K562 (cell line): ENCODE measurements around the gene ADAD1. TPM values are rescaled to one million over a fixed set of nuclear protein-coding genes. Genes with fewer than 3 reads are reported as not detected.

Experiments
- C11orf30 ChIP-seq: fragments of 450-650 bp; IDR thresholded peaks from 2 replicates; pipeline ENCODE4 v1.6.1; 2016; ENCODE audit warnings: low read depth, mild to moderate bottlenecking
- ZNF316 ChIP-seq: fragments of 450-650 bp; IDR thresholded peaks from 2 replicates; pipeline ENCODE4 v1.6.1; 2016
- polyA plus RNA-seq, 8 experiments: library from polyadenylated mRNA; depleted of rRNA in 4 of 8; stranded (reverse) in 5 of 8; unstranded in 3 of 8; fragments of >200 nt; fragmentation: Nextera tagmentation in 2 of 8; fragmentation: Illumina TruSeq in 1 of 8; extraction: Ambion mirVana in 2 of 8; extraction: Trizol in 1 of 8; gene quantifications; 2 replicates each; pipeline versions ENCODE4 v1.2.1 to v1.2.3, GENCODE V29; 2011 to 2014; ENCODE audit warnings: inconsistent platforms in 1 of 8, missing spikeins in 1 of 8
- total RNA-seq, 7 experiments: library from RNA; depleted of rRNA in 6 of 7; stranded (reverse); fragments of >200 nt in 6 of 7; fragmentation: Illumina TruSeq in 2 of 7; extraction: Trizol in 2 of 7; gene quantifications; 2 replicates each; pipeline versions ENCODE4 v1.2.1 to v1.2.3, GENCODE V29; 2011 to 2021; ENCODE audit warnings: low replicate concordance in 1 of 7
- TF ChIP-seq, protein P1 (sequence below), 2 experiments: fragments of 450-650 bp in 1 of 2; sonication (generic) in 1 of 2; formaldehyde crosslinking in 1 of 2; IDR thresholded peaks; 2 replicates each; pipeline versions ENCODE4 v1.7.1 to v1.9.0; 2016 to 2022; ENCODE audit warnings: inconsistent platforms in 1 of 2, mild to moderate bottlenecking in 1 of 2, missing genetic modification reagents in 1 of 2
- TF ChIP-seq, protein P2 (sequence below): sonication (generic); formaldehyde crosslinking; IDR thresholded peaks from 2 replicates; pipeline ENCODE4 v1.8.0; 2022; ENCODE audit warnings: mild to moderate bottlenecking, missing genetic modification reagents

Gene ADAD1
- total and polyA plus RNA-seq, 9 of the 15 experiments (the other 6 are each of a cell fraction or from before 2014, with no cell fraction given) = not detected

DNA sequence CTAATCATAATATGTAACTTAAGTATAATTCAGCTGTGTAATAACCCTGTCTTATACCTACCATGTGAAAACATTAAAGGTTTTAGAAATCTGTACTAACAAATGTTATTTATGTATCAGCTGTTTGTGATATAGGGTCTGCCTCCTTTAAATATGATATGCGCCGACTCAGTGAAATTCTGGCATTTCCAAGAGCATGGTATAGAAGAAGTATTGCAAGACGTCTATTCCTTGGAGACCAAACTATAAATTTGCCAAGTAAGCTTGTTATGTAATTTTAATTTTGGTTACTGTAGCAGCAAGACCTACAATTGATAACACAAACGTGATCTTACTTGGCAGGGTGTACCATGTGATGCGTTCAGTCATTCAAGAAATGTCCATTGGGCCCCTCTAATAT, 32.3 kb upstream of the ADAD1 start (continued):
- TF ChIP-seq, protein P1, sequence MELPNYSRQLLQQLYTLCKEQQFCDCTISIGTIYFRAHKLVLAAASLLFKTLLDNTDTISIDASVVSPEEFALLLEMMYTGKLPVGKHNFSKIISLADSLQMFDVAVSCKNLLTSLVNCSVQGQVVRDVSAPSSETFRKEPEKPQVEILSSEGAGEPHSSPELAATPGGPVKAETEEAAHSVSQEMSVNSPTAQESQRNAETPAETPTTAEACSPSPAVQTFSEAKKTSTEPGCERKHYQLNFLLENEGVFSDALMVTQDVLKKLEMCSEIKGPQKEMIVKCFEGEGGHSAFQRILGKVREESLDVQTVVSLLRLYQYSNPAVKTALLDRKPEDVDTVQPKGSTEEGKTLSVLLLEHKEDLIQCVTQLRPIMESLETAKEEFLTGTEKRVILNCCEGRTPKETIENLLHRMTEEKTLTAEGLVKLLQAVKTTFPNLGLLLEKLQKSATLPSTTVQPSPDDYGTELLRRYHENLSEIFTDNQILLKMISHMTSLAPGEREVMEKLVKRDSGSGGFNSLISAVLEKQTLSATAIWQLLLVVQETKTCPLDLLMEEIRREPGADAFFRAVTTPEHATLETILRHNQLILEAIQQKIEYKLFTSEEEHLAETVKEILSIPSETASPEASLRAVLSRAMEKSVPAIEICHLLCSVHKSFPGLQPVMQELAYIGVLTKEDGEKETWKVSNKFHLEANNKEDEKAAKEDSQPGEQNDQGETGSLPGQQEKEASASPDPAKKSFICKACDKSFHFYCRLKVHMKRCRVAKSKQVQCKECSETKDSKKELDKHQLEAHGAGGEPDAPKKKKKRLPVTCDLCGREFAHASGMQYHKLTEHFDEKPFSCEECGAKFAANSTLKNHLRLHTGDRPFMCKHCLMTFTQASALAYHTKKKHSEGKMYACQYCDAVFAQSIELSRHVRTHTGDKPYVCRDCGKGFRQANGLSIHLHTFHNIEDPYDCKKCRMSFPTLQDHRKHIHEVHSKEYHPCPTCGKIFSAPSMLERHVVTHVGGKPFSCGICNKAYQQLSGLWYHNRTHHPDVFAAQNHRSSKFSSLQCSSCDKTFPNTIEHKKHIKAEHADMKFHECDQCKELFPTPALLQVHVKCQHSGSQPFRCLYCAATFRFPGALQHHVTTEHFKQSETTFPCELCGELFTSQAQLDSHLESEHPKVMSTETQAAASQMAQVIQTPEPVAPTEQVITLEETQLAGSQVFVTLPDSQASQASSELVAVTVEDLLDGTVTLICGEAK (IDR thresholded peaks at IDR 0.05) = no peak
- TF ChIP-seq, protein P1 (CRISPR knock-in tag; IDR thresholded peaks at IDR 0.05) = no peak
- TF ChIP-seq, protein P2, sequence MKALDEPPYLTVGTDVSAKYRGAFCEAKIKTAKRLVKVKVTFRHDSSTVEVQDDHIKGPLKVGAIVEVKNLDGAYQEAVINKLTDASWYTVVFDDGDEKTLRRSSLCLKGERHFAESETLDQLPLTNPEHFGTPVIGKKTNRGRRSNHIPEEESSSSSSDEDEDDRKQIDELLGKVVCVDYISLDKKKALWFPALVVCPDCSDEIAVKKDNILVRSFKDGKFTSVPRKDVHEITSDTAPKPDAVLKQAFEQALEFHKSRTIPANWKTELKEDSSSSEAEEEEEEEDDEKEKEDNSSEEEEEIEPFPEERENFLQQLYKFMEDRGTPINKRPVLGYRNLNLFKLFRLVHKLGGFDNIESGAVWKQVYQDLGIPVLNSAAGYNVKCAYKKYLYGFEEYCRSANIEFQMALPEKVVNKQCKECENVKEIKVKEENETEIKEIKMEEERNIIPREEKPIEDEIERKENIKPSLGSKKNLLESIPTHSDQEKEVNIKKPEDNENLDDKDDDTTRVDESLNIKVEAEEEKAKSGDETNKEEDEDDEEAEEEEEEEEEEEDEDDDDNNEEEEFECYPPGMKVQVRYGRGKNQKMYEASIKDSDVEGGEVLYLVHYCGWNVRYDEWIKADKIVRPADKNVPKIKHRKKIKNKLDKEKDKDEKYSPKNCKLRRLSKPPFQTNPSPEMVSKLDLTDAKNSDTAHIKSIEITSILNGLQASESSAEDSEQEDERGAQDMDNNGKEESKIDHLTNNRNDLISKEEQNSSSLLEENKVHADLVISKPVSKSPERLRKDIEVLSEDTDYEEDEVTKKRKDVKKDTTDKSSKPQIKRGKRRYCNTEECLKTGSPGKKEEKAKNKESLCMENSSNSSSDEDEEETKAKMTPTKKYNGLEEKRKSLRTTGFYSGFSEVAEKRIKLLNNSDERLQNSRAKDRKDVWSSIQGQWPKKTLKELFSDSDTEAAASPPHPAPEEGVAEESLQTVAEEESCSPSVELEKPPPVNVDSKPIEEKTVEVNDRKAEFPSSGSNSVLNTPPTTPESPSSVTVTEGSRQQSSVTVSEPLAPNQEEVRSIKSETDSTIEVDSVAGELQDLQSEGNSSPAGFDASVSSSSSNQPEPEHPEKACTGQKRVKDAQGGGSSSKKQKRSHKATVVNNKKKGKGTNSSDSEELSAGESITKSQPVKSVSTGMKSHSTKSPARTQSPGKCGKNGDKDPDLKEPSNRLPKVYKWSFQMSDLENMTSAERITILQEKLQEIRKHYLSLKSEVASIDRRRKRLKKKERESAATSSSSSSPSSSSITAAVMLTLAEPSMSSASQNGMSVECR = no peak
- TF ChIP-seq ZNF316 (peak; percentile 67), C11orf30 (peak; percentile 44; the same call in 1 of the 2 replicates)
